ENCODE measurements around the gene CDAN1. TPM values are rescaled to one million over a fixed set of nuclear protein-coding genes. Genes with fewer than 3 reads are reported as not detected.

Gene CDAN1
- total RNA-seq, 4 donors from 2014 or later, result 11.1 to 16.4 (median 15.0) TPM

GRCh38 chr15:42704492-42704926 is 32.4 kb downstream of the CDAN1 start:
- no peak for TF ChIP-seq POLR2A (IDR thresholded peaks at IDR 0.05)
- TF ChIP-seq CTCF (IDR thresholded peaks at IDR 0.05), result peak; percentile 45 to 68
- 38% methylated on average over 4 of the region's 4 CpGs for WGBS
- no peak overlapping the region for H3K4me3 ChIP-seq
- DNase-seq (ENCODE audit: low spot score in 2 of 2), result no peak
- H3K27me3 ChIP-seq, result no peaks in the 10 kb centered on the region
- H3K4me1 ChIP-seq, result peaks cover 5% of the 10 kb centered on the region
- H3K36me3 ChIP-seq, result no peaks in the 10 kb centered on the region
- H3K9me3 ChIP-seq, result no peaks in the 10 kb centered on the region
- H3K27ac ChIP-seq, result no peak overlapping the region

- H3K36me3 ChIP-seq, result peaks cover 31% of the 10 kb centered on the region
- TF ChIP-seq POLR2AphosphoS5 (IDR thresholded peaks at IDR 0.05), result no peak
- TF ChIP-seq POLR2A (IDR thresholded peaks at IDR 0.05), result no peak
- TF ChIP-seq CTCF (IDR thresholded peaks at IDR 0.05), result no peak
- TF ChIP-seq EP300 (IDR thresholded peaks at IDR 0.05), result no peak
- DNase-seq (ENCODE audit: low spot score in 2 of 2), result no peak
- no peak overlapping the region for H3K4me3 ChIP-seq
- no peaks in the 10 kb centered on the region for H3K27me3 ChIP-seq
- no peaks in the 10 kb centered on the region for H3K9me3 ChIP-seq
- no peaks in the 10 kb centered on the region for H3K4me1 ChIP-seq
- no peak overlapping the region for H3K27ac ChIP-seq
- WGBS, result 86% methylated on average over 5 of the region's 5 CpGs
Measured at GRCh38 chr15:42696626-42697025, 40.3 kb downstream of the CDAN1 start.

GRCh38 chr15:42695527-42696071 is 41.3 kb downstream of the CDAN1 start:
- Histone ChIP-seq H3K9me3 (no peaks in the 10 kb centered on the region), H3K4me3 (no peak overlapping the region), H3K4me1 (no peaks in the 10 kb centered on the region), H3K36me3 (peaks cover 35% of the 10 kb centered on the region), H3K27ac (no peak overlapping the region), H3K27me3 (no peaks in the 10 kb centered on the region)
- no peak for DNase-seq (ENCODE audit: low spot score in 2 of 2)
- 64% methylated on average over 6 of the region's 6 CpGs for WGBS
- TF ChIP-seq POLR2AphosphoS5 (IDR thresholded peaks at IDR 0.05), result no peak
- TF ChIP-seq POLR2A (IDR thresholded peaks at IDR 0.05), result no peak
- TF ChIP-seq EP300 (IDR thresholded peaks at IDR 0.05), result no peak
- no peak for TF ChIP-seq CTCF (IDR thresholded peaks at IDR 0.05)

- no peaks in the 10 kb centered on the region for H3K4me1 ChIP-seq
- 92% methylated on average over 10 of the region's 10 CpGs for WGBS
- H3K36me3 ChIP-seq, result peaks cover 44% of the 10 kb centered on the region
- TF ChIP-seq POLR2A (IDR thresholded peaks at IDR 0.05) (no peak), POLR2AphosphoS5 (IDR thresholded peaks at IDR 0.05) (no peak), EP300 (IDR thresholded peaks at IDR 0.05) (no peak), CTCF (IDR thresholded peaks at IDR 0.05) (no peak)
- H3K27ac ChIP-seq, result no peak overlapping the region
- no peak for DNase-seq (ENCODE audit: low spot score in 2 of 2)
- no peaks in the 10 kb centered on the region for H3K9me3 ChIP-seq
- no peaks in the 10 kb centered on the region for H3K27me3 ChIP-seq
- no peak overlapping the region for H3K4me3 ChIP-seq
Measured at GRCh38 chr15:42694398-42694797, 42.5 kb downstream of the CDAN1 start.

GRCh38 chr15:42693942-42694341 is 43.0 kb downstream of the CDAN1 start:
- no peak for DNase-seq (ENCODE audit: low spot score in 2 of 2)

More at GRCh38 chr15:42693942-42694341, 43.0 kb downstream of the CDAN1 start:
- TF ChIP-seq POLR2AphosphoS5 (IDR thresholded peaks at IDR 0.05), result no peak
- TF ChIP-seq CTCF (IDR thresholded peaks at IDR 0.05), result no peak
- TF ChIP-seq POLR2A (IDR thresholded peaks at IDR 0.05), result no peak
- no peak for TF ChIP-seq EP300 (IDR thresholded peaks at IDR 0.05)
- H3K27ac ChIP-seq, result no peak overlapping the region
- WGBS, result 98% methylated on average over 5 of the region's 6 CpGs
- H3K4me1 ChIP-seq, result no peaks in the 10 kb centered on the region
- H3K27me3 ChIP-seq, result no peaks in the 10 kb centered on the region
- H3K9me3 ChIP-seq, result no peaks in the 10 kb centered on the region
- H3K4me3 ChIP-seq, result no peak overlapping the region
- peaks cover 44% of the 10 kb centered on the region for H3K36me3 ChIP-seq

Data from suprapubic skin (tissue), 4 donors.